GM06990 (cell line): Measurements from ENCODE around the gene BMP7.

ENCODE experiments used
- DNase-seq: peaks from one replicate; pipeline ENCODE4 v3.0.0-alpha.2; 2011; ENCODE audit not compliant: insufficient read length; ENCODE audit errors: extremely low read depth
- H3K27me3 ChIP-seq: replicated peaks from 2 replicates; pipeline ENCODE4 v1.6.0; 2011; ENCODE audit warnings: low read length; ENCODE audit not compliant: control insufficient read depth, insufficient read depth
- H3K36me3 ChIP-seq: 2 replicates; pipeline ENCODE4 v1.5.1; 2011; ENCODE audit warnings: low read length; ENCODE audit not compliant: control insufficient read depth, insufficient read depth
- H3K4me3 ChIP-seq: replicated peaks from 2 replicates; pipeline ENCODE4 v1.5.1; 2011; ENCODE audit warnings: low read depth, mild to moderate bottlenecking, control low read depth, low read length
- CTCF ChIP-seq: IDR thresholded peaks from 2 replicates; pipeline ENCODE4 v1.5.1; 2011; ENCODE audit warnings: low read length, control low read depth, mild to moderate bottlenecking, inconsistent platforms; ENCODE audit not compliant: insufficient read depth, poor library complexity, severe bottlenecking

The BMP7 gene

GRCh38 chr20:57134804-57135203, 131.6 kb downstream of the BMP7 start:
- Histone ChIP-seq H3K36me3 (no peaks in the 10 kb centered on the region), H3K27me3 (no peaks in the 10 kb centered on the region), H3K4me3 (no peak overlapping the region)
- no peak for TF ChIP-seq CTCF
- DNase-seq, result no peak

- TF ChIP-seq CTCF, result no peak
- Histone ChIP-seq H3K27me3 (no peaks in the 10 kb centered on the region), H3K36me3 (no peaks in the 10 kb centered on the region), H3K4me3 (no peak overlapping the region)
- DNase-seq, result no peak
Measured at GRCh38 chr20:57133926-57134650, 132.4 kb downstream of the BMP7 start.

DNA sequence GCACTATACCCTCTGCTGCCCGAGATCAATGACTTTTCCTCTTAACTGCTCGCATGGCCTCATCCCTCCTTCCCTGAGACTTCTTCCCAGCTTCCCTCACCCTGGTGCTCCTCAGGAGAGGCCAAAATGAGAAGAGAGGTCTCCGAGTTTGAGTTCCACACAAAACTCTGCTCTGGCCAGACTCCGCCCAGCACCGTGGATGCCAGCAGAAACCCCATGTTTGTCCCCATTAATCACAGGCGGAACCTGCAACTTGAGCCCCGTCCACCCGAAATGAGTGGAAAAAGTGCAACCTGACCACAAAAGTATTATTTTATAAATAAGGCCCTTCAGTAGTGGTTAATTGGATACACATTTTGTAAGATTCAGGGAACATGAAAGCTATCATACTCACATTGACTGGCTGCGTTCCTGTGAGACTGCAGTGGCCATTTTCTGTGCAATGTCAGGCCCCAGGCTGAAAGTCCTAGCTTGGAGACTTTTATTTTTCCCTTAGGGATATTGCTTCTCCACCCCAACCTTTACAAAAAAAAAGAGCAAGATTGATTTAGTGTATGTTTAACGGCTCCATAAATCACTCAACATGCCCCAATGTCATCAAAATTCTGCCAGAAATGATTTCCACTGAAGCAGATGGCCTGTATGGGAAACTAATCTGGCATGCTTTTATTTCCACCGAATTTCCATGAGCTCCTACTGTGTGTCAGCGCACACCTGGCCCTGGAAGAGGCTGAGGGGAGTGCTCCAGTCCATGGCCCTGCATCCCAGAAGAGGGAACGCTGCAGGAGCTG, 134.6 kb downstream of the BMP7 start:
- no peak for DNase-seq
- Histone ChIP-seq H3K4me3 (no peak overlapping the region), H3K27me3 (no peaks in the 10 kb centered on the region), H3K36me3 (no peaks in the 10 kb centered on the region)
- no peak for TF ChIP-seq CTCF

GRCh38 chr20:57131077-57131476, 135.4 kb downstream of the BMP7 start:
- TF ChIP-seq CTCF, result no peak

DNA sequence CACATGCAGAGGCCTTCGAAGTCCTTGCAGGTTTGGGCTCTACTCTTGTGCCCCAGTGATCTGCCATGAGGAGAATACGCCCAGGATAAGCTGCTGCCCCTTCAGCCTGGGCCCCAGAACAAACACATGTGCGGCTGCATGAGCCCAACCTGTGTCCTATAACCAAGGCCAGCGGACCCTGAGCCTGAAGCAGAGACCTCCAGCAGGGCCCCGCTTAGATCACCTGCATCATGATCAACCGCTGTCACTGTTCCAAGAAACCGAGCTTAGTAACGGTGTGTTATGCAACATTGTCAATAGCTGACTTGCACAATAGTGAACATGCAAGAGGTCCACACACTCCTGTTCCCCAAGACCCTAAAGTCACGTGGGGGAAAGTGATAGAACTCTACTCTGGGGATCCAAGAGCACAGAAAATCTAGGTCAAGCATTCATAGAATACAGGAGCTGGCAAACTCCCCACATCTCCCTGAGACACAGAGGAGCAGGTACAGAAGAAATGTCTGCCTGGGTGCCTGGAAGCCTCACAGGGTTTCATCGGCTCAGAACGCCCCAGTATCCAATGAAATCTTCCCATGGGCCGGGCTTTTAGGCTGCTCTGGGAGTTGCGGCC, 136.2 kb downstream of the BMP7 start:
- TF ChIP-seq CTCF, result no peak
- H3K4me3 ChIP-seq, result no peak overlapping the region
- DNase-seq, result no peak
- no peaks in the 10 kb centered on the region for H3K36me3 ChIP-seq
- H3K27me3 ChIP-seq, result no peaks in the 10 kb centered on the region

More at GRCh38 chr20:57131077-57131476, 135.4 kb downstream of the BMP7 start:
- Histone ChIP-seq H3K27me3 (no peaks in the 10 kb centered on the region), H3K4me3 (no peak overlapping the region), H3K36me3 (no peaks in the 10 kb centered on the region)
- no peak for DNase-seq
